NCI-H2171 treated with DMSO at 0.1 percent for 48 hours (cell line): ENCODE data around the gene VOPP1.
"Not testable (repeated sequence)": the region's sequence is repeated elsewhere in the genome, so short reads cannot be mapped to it uniquely, and the experiment has no call there.

Experiments
- DNase-seq: peaks from one replicate; lab custom pipeline; 2025; lab: John Stamatoyannopoulos, UW

Gene VOPP1, protein sequence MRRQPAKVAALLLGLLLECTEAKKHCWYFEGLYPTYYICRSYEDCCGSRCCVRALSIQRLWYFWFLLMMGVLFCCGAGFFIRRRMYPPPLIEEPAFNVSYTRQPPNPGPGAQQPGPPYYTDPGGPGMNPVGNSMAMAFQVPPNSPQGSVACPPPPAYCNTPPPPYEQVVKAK

DNA sequence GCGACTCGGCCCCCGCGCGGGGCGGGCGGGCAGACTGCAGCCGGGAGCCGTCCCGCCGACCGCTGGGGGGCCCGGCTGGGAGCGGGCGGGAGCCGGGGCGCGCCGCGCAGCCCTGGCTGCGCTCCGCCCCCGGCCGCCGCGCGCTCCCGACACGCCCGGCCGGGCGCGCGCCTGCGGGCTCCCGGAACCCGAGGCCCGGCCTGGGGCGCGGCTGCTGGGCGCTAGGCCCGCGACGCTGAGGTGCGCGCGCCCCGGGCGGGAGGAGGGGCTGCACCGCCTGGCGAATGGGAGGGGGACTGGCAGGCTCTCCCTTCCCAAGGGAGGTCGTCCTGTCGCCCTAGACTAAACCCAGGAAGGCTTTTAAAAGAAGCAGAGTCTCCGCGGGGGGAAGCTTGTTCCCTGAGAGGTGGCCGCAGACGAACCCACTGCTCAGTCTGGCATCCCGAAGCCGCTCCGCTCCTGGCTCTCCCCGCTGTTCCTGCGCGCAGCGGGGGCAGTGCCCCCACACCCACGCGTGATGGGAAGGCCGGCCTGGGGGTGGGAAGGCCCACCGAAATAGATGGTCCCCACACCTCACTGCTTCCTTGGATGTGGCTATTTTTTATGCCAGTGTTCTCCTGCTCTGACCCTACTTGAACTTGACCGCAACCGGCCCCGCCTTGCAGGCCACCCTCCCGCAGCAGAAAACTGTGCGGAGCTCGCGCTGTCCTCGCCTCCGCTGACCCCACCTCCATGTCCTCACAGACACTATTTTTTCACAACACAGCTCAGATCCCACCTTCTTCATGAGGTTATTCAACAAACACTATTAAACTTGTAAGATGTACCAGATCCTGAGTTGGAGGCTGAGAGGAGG, at the start of gene VOPP1:
Gene VOPP1, minus strand, starts transcription at position 125 of the 856 bp plus-strand sequence. CDS start 178 bp downstream, outside the sequence.
- DNase-seq = peak; percentile 72

DNA sequence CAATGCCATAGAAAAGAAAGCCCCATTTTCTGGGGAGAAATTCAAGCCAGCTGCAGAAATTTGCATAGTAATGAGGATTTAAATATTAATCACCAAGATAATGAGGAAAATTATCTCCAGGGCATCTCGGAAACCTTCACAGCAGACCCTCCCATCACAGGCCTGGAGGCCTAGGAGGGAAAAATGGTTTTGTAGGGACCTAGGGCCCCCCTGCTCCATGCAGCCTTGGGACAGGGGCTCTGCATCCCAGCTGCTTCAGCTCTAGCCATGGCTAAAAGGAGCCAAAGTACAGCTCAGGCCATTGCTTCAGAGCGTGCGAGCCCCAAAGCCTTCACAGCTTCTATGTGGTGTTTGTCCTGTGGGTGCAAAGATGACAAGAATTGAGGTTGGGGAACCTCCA, 46.6 kb upstream of the VOPP1 start:
- DNase-seq = no peak

DNA sequence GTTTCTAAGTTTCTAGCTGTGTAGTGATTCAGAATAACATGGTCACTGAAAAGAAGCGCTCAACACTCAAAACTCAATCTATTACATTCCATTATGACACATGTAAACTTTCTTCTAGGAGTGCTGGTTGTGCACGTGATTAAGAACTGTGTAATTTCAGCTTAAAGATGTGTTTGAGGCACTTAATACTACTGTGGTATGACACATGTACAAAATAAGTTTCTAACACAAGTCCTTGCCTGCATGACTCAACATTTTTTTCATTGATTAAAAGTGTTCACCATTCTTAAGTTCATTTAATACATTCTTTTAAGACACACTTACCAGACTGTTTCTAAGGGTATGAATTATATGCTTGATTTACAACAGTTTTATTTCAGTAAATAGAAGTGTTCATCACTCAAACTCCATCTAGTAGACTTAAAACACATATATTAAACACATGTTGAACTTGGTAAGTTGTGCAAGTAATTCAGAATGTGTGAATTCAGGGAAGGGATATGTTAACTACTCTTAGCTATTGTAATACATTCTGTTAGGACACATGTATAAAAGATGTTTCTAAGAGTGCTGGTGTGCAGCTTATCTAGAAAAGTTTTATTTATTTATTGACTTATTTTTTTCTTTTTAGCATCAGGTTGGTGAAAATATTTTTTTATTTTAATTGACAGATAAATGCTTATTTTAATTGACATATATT, 42.2 kb upstream of the VOPP1 start:
- DNase-seq = not testable (repeated sequence)

DNA sequence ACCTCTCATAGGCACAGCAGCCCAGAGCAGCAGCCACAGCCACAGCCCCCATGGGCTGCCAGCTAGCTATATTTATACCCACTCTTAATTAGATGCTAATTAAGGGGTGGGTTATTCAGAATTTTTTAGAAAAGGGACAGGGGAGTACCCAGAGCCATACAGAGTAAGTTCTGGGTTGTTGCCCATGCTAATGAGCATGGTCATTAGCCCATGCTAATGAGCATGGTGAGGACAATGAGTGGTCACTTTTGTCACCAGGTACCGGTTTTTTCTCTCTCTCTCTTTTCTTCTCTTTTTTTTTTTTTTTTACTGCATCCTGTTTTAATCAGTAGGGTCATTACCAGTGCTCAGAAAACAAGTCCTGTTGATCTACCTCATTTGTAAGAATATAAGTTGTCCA, 37.4 kb upstream of the VOPP1 start:
- DNase-seq = not testable (repeated sequence)

DNA sequence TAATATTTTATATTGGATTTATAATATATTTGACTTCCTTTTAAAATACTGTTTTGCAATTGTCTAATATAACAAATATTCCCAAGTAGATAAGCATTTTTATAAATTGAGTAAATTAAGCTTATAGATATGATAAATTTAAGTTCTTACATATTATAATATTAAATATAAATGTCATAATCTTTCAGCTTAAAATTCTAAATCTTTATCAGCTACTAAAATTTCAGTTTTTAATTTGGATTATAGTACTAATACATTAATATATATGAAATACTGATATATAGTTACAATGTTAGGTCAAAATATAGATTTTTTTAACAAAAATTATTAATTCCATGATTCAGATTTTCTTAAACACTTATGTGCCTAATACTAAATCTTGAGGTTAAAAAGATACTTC, 33.4 kb upstream of the VOPP1 start:
- not testable (repeated sequence) for DNase-seq

DNA sequence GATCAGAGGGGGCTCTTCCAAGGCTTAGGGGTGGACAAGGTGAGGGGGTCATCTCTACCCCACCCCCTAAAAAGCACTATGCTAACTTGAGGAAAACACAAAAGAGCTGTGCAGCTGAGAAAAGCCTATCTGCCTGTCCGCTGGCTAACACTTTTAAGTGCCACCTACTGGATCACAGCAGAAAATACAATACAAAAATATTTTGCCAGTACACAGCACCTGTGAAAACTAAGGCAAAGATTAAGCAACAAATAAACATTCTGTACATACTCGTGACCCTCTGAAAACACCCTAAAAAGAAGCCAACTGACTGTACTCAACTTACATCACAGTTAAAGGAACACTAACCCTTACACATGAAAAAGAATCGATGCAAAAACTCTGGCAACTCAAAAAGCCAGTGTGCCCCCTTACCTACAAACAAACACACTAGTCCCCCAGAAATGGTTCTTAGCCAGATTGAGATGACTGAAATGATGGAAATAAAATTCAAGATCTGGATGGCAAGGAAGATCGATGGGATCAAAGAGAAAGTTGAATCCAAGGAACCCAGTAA, 25.7 kb upstream of the VOPP1 start:
- DNase-seq = peak; percentile 6

DNA sequence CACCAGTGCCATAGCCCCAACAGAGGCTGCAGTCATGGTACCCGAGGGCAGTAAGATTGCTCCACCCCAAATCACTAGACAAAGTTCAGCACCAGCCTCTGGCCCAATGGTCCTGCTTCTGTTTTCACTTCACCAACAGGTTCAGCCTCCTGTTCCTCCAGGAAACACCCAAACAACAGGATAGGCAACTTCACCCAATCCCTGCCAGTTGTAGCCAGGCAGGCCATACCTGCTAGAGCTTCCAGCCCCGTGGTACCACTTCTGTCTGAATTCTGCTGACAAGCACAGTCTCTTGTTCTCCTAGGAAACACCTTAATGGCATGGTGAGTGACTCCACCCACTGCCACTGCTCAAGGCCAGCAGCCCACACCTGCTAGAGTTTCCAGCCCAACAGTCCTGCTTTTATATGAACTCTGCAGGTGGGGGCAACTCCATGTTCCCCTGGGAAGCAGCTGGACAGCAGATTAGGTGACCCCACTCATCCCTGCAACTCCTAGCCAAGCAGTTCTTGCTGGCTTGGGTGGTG, 25.0 kb upstream of the VOPP1 start:
- DNase-seq = not testable (repeated sequence)

DNA sequence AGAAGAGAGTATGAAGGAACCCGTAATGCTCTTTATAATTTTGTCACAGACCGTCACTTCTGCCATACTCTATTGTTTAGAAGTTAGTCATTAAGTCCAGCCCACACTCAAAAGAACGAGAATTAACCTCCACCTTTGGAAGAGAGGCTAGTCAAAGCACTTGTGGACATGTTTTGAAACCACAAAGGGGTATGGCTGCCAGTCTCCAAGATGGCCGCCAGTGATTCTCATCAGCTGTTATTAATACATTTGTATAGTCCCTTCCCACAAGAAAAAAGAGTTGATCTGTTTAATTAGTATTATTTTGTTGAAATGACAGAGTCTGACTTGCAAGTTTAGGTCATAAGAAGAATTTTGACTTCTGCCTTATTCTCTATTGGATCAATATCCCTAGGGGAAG, 23.2 kb upstream of the VOPP1 start:
- DNase-seq = no peak

DNA sequence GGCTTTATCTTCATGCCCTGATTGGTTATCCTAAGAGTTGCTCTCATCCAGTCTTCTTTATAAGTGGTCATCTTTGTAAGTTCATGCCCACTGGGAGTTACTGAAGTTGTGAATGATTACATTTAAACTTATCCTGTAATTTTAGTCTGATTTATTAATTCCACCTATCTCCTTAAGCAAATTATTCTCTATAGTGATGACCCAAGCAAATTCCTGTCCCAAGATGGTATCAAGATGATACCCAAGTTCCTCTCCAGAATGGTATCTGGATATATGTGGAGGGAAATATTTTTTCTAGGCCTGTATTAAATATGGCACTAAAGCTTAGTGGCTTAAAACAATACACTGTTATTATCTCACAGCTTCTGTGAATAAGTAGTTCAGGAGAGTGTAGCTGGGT, 22.6 kb upstream of the VOPP1 start:
- no peak for DNase-seq

DNA sequence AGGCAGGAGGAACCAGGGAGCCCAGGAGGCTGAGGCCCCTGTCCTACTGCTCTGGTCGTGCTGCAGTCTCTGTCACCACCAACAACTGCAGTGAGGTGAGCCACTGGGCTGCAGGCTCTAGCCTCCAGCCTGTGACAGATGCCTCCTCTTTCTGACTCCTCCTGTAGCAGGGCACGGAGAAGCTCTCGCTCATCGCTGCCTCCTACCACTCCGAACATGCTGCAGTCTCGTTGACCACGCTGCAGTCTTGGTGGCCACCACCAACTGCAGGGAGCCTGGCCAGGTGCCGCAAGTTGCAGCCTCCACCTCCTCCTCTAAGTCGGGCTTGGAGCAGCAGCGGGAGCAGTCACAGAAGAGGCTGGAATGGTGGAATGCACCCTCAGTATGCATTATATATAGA, 22.1 kb upstream of the VOPP1 start:
- DNase-seq = no peak

DNA sequence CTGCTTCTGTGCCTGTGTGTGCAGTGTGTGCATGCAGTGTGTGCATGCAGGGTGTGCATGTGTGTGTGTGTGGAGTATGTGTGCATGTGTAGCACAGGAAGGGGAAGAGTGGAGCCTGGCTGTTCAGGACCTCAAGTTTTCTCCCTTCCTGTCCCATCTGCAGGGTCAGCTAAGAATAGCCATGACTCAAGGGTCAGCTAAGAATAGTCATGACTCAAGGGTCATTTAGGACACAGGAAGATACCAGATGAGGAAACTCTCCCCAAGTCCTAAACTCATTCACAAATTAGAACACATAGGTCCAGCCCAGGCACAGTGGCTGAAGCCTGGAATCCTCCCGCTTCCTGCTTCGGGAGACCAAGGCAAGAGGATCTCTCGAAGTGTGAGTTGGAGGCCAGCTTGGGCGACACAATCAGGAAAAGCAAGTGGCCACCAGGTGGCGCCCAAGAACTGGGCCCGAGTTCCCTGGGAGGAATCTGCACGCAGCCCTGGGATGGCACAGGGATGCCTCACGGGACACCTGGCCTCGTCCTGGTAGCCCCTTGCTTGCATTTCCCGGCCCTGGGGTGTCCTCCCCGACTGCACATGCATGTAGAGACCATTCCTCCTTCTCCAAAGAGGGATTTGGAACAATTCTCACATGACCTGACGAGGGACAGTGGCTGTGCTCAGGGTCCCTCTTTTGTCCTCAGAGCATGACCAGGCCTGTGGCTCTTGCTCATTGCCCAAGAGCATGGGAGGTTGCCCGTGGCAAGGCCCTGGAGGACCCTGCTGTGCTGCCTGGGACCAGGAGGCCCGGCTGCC, 21.4 kb upstream of the VOPP1 start:
- DNase-seq = peak; percentile 49

DNA sequence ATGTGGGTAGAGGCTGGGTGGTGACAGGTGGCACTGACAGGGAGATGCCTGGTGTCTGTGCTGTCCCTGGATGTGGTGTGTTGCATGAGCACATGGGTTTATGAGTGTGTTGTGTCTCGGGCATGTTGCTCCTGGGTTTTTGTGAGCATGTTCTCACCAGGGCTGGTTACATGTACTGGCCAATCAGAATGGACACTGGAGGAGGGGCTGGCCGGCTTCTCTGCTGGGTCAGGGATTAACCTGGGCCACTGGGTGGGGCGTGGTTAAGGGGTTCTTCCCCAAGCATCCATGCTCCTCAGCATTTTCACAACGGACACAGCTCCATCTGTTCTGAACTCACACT, 20.8 kb upstream of the VOPP1 start:
- DNase-seq = no peak

DNA sequence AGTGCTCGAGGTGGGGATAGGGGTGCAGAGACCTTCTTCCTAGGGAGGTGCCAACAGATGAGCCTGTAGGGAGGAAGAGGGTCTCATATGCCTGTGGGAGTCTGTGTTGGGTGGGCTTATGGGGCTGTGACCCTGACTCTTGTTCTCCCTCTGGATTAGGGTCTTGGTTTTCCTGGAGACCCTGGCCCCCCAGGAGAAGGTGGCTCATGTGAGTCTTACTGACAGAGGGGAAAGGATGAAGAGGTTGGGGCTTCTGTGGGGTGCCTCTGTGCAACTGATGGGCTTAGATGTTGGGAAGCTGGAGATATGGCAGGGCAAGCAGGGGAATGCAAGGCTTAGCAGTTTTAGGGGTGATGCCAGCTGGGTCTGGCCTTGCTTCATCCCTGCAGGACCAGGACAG, 20.2 kb upstream of the VOPP1 start:
- DNase-seq = no peak

DNA sequence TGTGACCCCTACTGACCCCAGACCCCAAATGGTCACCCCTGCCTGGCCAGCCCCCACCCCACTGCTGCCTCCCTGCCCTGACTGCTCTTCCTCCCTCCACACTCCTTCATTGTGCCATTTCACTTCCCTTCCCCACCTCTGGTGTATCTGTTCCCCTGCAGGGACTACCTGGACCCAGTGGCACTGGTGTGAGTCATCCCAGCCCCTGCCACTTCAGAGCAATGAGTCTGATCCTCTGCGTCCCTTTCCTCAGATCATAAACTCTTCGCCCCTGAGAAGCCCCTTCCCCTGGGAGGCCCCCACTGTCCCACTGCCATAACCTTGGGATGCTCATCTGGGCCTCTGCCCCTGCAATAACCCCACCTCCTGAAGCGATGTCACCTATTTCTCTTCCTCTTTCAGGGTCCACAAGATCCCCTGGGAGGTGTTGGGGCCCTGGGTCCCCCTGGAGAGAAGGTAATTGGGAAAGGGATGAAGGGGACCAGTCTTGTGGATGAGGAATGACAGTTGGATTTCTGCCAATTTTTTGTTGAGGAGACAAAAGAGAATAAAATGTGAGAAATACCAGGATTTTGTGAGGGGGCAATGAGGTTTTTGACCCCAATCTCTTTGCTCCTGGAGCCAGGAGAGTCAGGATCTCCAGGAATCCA, 19.1 kb upstream of the VOPP1 start:
- DNase-seq = no peak

DNA sequence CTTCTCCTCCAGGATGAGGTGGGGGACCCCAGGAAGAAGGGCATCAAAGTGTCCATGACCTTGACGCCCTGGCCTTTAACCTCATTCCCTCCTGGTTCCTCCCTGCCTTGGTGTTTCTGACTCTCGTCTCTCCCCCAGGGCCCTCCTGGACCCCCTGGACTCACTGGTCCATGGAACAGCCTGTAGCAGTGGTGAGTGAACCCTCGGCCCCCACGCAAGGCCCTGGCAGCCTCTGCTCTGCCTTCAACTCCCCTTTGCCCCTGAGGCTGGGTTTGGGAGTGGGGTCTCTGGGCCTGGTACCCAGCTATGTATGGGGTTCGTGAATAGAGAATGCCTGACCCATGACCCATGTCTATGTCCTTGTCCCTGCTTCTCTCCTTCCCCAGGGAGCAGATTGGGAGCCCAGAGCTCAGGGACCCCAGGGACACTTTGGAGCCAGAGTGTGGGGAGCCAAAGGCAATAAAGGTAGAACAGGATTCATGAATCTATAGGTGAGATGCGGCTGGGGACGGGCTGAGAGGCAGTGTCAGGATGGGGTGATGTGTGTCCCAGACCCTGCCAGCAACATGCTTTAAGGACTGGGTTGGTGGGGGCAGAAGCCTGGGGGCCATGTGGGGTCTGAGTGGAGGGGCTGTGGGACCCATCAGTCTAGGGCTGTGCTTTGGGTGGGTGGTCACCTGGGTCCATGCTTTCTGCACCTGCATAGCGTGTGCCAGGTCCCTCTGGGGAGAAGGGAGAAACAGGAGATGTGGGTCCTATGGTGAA, 18.4 kb upstream of the VOPP1 start:
- DNase-seq = no peak

DNA sequence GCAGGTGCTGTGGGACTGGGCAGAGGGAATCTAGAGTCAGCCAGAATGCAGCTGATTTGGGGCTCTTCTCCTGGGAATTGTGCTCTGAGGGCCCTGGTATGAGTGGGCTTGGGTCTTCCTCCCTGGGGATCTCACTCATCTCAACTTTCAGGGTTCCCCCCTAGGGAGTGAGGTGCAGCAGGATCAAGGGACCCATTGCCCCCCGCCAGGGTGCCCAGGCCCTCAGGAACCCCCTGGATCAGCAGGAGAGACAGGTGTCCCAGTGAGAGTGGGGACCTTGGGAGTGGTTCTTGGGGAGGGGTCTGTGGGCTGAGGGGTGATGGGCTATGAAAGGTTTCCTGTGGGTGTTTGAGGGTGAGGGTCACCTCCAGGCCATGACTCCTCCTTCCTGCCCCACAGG, 17.6 kb upstream of the VOPP1 start:
- no peak for DNase-seq

DNA sequence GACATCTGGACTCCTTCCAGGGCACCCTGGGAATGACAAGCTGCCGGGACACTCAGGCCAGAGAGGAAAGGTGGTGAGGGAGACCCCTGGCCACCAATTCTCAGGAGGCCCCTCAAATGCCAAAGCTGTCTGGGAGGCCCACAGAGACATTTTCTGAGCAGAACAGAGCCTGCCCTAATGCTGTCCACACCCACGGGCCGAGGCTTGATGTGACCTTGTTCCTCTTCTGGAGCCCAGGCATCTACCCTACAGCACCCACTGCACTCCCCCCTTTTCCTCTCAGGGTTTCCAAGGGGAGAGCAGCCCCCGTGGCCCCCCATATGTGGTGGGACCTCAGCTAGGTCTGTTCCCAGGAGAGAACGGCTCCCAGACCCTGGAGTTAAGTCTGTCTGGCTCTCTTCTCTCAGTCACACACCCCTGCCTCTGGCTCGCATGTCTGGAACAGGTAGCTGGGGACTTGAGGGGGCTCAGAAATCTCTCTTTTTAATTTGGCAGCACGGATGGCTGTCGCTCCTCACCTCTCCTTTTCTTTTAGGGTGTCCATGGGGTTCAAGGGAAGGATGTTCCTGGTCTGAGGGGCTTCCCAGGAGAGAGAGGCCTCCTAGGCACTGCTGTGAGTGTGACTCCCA, 16.8 kb upstream of the VOPP1 start:
- no peak for DNase-seq

DNA sequence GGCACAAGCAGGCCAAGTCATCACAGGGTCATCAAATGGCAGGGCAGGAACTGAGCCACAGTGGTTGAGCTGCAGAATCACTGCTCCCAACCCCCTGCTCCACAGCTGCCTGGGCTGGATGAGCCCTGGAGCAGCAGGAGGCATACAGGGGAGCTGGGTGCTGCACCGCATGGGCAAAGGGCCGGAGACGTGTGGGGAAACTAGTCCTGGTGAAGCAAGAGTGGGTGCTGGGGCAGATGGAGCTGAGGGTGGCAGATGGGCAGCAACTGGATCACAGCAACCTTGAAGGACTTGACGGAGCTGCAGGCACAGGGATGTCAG, 16.0 kb upstream of the VOPP1 start:
- DNase-seq = no peak

DNA sequence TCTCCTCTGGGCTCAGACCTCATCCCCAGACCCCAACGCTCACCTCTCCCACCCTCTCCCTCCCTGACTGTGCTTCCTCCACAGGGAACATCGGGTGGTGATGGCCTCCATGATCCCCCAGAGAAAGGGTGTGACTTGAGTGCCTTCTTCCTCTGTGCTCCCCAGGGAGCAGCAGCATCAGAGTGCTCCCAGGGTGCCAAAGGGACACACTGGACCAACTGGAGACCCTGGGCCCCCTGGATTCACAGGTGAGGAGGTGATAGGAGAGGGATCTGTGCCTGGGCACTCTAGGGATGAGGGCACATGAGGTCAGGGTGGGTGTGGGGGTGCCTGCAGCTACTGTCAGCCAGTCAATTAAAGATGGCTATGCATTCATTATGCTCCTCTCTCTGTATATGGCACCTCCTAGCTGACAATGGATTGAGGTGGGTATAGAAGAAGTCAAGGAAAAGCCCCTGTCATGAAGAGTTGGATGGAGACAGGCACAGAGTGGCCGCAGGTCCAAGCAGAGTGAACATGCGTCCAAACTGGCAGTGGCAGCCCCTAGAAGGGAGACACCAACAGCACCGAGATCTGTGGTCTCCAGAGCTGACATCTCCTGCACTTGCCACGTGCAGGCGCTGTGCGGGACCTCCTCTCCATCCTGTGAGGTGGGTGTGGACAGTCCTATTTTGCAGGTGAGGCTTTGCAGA, 15.5 kb upstream of the VOPP1 start:
- no peak for DNase-seq

DNA sequence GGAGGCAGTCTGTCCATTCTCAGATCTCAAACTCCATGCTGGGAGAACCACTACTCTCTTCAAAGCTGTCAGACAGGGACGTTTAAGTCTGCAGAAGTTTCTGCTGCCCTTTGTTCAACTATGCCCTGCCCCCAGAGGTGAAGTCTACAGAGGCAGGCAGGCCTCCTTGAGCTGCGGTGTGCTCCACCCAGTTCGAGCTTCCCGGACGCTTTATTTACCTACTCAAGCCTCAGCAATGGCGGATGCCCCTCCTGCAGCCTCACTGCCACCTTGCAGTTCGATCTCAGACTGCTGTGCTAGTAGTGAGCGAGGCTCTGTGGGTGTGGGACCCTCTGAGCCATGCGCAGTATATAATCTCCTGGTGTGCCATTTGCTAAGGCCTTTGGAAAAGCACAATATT, 10.4 kb upstream of the VOPP1 start:
- DNase-seq = not testable (repeated sequence)
